ENCODE measurements around the gene CHST9.

CHST9 gene

DNA sequence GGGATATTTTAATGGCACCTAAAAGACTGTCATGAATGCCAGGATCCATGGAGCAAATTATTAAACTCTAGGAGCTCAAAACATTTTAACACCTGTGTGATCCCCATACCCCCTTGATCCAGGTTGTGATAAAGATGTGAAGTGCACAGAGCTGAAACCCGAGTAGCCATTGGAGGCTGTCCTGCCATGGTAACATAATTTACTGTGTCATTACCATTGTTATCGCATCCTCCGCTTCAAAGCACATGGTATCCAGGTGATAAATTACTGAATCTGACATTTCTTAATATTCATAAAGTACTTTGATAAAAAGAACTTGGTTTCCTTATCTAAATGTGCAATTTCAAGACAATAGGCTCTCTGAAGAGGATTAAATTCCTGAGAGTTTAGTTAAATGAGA lies 109.3 kb downstream of the CHST9 start:
- DNase-seq, result no peak

DNA sequence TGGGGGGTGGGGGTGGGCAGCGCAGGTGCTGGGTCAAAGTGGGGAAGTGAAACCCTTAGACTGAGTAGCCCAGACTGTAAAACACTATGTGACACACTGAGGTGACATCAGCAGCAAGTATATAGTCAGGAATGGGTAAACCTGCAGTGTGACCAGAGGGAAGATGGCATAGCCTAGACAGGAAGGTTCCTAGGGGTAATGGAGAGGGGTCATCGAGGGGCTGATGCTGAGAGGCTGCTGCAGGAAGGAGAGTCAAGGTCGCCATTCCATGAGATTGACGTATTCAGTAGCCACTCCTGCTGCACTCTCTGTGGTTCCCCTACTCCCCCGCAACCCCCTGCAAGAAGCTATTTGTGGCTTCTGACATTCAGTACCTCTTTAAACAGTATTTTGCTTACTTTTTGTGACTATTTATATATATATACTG lies 111.7 kb downstream of the CHST9 start:
- no peak for DNase-seq

DNA sequence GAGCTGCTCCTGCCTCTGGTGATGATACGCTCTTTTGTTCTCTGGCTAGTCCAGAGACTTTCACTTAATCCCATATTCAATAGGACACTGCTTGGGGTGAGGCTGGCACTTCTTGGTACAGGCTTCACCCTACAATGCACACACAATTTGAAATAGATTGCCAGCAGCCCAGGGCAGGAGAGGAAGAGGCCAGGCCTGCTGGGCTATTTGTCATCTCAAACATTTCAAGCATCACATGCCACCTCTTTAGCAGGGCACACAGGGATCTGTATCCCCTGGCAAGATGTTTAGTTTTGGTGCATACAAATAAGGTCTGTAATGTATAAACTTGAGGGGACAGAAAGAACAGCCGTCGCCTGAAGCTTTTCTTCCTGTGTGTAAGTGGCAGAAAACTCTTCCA lies 120.4 kb downstream of the CHST9 start:
- DNase-seq, result no peak

GRCh38 chr18:27062802-27063201 lies 122.3 kb downstream of the CHST9 start:
- no peak for DNase-seq

- DNase-seq, result no peak
Observed at GRCh38 chr18:27061488-27062095, 123.5 kb downstream of the CHST9 start.

DNA sequence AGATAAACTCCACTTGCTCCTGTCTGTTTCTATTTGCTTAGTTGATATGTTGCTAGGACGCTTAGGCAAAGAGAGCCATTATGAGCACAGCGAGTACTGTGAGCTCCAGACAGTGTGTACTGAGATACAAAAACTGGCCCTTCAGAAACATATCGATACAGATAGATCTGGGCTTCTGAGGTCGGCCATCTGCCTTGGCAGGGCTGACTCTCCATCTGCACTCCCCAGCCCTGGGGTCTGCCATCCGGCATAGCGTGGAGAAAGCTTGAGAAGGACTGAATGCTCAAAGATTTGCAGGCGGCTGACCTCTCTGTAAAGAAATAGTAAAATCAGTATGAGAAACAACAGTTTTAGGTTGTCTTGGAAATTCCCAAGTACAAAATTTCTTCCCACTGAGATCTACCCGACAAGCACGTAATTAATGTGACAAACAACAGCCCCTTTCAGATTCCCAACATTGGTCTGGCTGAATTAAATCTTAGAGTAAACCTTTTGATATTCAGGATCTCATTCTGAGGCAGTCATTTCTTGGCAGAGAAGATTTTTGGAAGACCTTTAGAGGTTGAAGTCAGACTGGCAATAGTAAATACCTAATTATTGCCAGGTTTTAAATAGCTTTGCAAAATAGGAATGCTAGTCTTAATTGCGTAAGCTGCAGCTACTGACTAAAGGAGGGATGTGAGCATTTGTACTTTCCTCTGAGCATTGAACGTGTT lies 127.4 kb downstream of the CHST9 start:
- DNase-seq, result no peak

- DNase-seq, result no peak
Observed at GRCh38 chr18:27054926-27055325, 130.2 kb downstream of the CHST9 start.

GRCh38 chr18:27049969-27050368 lies 135.1 kb downstream of the CHST9 start:
- DNase-seq, result no peak

- DNase-seq, result no peak
Observed at GRCh38 chr18:27045342-27045741, 139.8 kb downstream of the CHST9 start.

DNA sequence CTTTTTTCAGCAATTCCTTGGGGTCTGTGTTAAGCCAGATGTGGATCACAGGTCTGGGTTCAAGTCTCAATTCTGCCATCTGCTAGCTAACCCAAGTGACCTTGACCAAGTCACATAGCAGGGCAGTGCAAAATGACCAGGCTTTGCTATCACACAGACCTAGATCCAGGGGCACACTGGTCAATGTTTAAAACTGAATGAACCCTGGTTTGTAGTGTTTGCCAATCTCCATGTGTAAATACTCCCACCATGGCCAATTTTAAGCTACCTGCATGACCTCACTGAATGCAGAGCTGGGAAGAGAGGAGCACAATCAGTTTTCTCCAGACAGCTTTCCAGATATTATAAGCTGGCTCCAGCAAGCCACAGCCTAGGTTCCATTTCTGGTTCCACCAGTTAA lies 142.9 kb downstream of the CHST9 start:
- DNase-seq, result no peak

DNA sequence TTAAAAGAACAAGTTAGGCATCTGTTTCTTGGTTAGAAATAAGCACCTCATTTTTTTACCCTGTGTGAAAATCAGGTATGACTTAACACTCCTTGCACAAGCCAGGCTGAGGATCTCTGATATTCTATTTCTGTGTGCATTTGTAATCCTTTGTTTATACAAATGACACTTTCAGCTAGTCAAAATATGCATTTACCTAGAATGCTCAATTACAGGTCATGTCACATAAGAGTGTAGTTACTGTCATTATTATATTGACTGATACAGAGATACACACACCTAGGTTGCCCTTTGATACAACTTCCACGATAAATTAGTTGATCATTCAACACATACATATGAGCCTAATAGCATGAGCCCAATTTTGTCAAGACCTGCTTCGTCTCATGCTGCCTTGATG lies 144.3 kb downstream of the CHST9 start:
- DNase-seq, result no peak

GRCh38 chr18:27033722-27034121 lies 151.4 kb downstream of the CHST9 start:
- DNase-seq, result no peak

DNA sequence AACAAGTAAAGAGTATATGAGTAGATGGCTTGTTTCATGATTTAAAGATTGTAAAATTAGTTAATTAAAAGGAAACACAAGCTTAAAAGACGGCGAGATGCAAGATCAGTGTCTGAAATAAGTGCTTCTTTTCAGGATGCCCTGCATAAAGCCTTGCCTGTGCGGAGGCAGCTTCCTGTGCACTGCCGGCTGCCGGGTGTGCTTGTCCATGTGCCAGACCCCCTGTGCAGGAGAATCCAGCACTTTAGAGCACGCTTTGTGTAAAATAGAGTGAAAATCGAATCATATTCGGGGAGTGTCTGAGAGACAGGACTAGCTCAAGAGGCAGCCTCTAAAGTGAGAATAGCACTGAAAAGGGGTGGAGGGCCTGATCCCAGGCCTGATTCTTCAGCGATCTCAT lies 154.7 kb downstream of the CHST9 start:
- DNase-seq, result no peak

DNA sequence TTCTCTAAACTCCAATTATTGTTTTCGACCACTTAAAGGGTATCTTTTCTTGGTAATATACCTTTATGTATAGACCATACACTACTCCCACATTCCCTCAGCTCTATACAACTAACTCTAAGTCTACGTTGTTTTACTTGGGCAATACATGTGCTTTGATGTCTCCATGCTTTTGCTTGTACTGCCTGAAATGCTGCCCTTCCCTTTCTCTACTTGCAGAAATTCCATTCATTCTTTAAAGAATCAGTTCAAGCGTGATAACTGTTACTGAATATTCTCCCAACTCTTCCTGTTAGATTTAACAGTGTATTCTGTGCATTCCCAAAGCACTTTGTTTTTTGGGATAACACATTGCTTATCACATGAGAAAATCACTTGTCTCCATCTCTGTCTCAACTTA lies 162.6 kb downstream of the CHST9 start:
- no peak for DNase-seq

DNA sequence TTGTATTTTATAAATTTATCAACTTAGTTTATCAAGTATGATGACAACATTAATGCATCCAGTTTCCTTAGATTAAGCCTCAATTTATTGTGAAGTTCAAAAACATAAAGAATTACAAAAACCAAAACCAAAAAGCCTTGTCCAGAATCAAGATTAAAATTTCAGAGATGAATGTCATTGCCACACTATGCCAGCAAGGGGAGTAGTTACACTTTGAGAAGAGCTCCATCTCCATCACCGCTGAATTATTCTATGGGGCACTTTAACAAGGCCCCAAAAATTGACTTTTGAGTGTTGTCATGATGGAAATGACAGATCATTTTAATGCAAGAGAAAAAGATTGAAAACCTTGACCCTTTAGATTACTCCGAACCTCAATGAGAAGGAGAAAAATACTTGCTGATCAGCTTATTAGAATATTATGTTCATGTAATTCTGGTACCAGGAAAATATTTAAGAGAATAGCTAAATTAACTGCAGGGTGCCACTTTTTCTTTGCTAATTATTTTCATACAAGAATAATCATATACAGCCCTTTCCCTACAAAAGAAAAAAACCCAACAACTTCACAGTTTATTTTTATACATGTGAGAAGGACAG lies 167.1 kb downstream of the CHST9 start:
- DNase-seq, result no peak

- no peak for DNase-seq
Observed at GRCh38 chr18:27014841-27015240, 170.3 kb downstream of the CHST9 start.

DNA sequence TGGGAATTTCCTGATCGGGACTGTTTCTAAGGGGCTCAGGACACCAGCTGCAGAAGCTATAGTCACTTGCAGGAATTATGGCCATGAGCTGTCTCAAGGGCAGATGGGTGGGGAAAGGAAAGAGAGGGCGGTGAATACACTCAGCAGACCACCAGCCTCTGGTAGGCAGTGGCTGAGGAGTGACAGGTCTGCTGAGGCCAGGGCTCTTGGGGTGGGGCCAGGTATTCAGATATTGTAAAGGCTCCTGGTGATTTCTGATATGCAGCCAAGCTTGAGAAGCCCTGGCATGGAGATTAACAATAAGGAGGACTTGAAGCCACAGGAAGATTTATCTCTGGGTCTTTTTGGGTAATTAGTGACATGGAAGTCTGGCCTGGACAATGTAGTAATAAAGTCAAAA lies 174.3 kb downstream of the CHST9 start:
- no peak for DNase-seq

DNA sequence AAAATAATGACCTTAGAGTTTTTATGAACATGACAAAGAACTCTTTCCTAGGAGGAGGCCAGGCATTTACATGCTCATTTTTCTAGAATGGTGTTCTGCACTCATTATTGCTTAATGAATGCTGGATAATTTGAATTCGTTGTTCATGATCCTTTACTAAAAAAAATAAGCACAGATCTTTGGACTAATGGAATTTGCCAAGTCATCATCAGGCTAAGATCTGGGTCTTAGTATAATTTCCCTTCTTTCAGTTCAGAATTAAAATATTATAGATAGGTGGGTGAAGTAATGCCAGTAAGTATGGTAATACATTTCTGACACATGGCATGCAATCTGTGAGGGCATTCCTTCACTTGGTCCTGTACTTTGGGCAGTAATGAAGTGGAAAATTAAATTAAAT lies 175.8 kb downstream of the CHST9 start:
- no peak for DNase-seq

- DNase-seq, result no peak
Observed at GRCh38 chr18:27008575-27008974, 176.5 kb downstream of the CHST9 start.

GRCh38 chr18:27007880-27008279 lies 177.2 kb downstream of the CHST9 start:
- DNase-seq, result no peak

DNA sequence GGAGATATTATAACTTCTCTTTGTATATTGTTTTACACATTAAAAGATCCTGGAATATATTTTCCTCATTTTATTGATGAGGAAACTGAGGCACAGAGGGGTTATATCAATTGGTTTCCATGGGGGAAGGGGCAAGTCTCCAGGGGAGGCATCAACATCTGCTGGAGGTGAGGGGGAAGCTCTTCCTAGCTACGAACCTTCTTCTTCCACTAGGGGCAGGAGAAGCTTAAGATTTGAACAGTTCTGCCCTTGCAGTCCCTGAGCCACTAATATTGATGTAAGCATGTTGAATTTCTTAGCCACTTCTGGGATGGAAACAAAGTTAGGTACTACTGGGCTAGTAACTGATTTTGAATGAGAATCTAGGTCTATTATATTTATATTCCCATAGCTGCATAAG lies 179.5 kb downstream of the CHST9 start:
- DNase-seq, result no peak

GRCh38 chr18:27004056-27004829 lies 180.9 kb downstream of the CHST9 start:
- DNase-seq, result no peak

- DNase-seq, result no peak
Observed at GRCh38 chr18:26999797-27000196, 185.3 kb downstream of the CHST9 start.

DNA sequence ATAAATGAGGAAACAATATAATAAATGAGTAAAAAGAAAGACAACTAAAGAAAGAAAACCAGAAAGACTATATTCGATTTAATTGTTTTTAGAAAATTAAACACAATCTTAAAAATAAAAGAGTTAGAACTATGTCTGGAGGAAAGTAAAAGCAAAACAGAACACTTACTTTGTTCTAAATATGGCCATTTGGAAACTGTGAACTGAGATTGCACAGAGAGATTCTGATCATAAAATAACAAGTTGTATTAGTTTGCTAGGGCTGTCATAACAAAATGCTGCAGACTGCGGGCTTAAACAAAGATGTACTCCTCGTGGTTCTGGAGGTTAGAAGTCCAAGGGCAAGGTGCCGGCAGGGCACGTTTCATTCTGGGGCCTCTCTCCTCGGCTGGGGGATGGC lies 191.5 kb downstream of the CHST9 start:
- DNase-seq, result no peak
